Spleen (tissue), 3 donors: ENCODE results near the gene GALNTL6.

Source experiments
- POLR2A ChIP-seq, 3 donors: fragments of 450-650 bp; IDR thresholded peaks; one replicate each; pipeline ENCODE4 v1.5.1; 2017; ENCODE audit warnings: antibody characterized with exemption in 3 of 3, mild to moderate bottlenecking in 1 of 3
- POLR2AphosphoS5 ChIP-seq, 3 donors: sonication (generic); formaldehyde crosslinking; IDR thresholded peaks; one replicate each; pipeline ENCODE4 v1.5.1; 2017; ENCODE audit warnings: antibody characterized with exemption in 3 of 3

DNA sequence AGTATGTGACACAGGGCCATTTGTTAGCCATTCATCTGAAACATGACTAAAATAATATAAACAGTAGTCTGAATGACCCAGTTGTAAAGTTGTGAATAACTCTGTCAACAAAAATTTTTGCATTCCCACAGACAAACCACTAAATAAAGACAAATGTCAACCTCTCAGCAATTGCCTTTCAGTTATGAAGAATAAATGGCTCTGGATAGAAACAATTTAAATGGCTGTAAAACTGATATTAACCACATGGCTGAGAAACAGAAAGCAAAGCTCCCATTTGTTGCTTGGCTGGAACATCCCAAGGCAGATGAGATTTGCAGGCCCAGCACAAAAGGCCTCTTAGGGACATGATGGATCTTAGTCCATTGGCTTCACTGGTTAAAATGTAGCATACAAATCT, 296.3 kb downstream of the GALNTL6 start:
- no peak for TF ChIP-seq POLR2AphosphoS5 (IDR thresholded peaks at IDR 0.05)
- TF ChIP-seq POLR2A (IDR thresholded peaks at IDR 0.05) = no peak
